Measurements from ENCODE around the gene DDIT4.
"Not testable (repeated sequence)": the region's sequence is repeated elsewhere in the genome, so short reads cannot be mapped to it uniquely, and the experiment has no call there.

Gene DDIT4

GRCh38 chr10:72295330-72295910 is 21.7 kb downstream of the DDIT4 start:
- Histone ChIP-seq H3K4me3 (ENCODE audit: low read length) (no peak overlapping the region), H3K9me3 (ENCODE audit: control insufficient read depth, low read length) (no peaks in the 10 kb centered on the region), H3K4me1 (ENCODE audit: control insufficient read depth, insufficient read depth, low read length) (peaks cover 46% of the 10 kb centered on the region), H3K9ac (ENCODE audit: low read length) (no peak overlapping the region), H3K36me3 (ENCODE audit: control insufficient read depth, insufficient read depth, low read length) (no peaks in the 10 kb centered on the region), H3K27me3 (ENCODE audit: control insufficient read depth, insufficient read depth, low read length) (no peaks in the 10 kb centered on the region)

- not testable (repeated sequence) for H3K36me3 ChIP-seq (ENCODE audit: control insufficient read depth, insufficient read depth, low read length); H3K9me3 ChIP-seq (ENCODE audit: control insufficient read depth, low read length); H3K4me3 ChIP-seq (ENCODE audit: low read length); H3K27me3 ChIP-seq (ENCODE audit: control insufficient read depth, insufficient read depth, low read length)
- H3K9ac ChIP-seq (ENCODE audit: low read length) = peak overlapping the region; percentile 82
- H3K4me1 ChIP-seq (ENCODE audit: control insufficient read depth, insufficient read depth, low read length) = peaks cover 34% of the 10 kb centered on the region
These were observed 23.1 kb downstream of the DDIT4 start for GRCh38 chr10:72296829-72297280.

GRCh38 chr10:72297281-72297804 is 23.6 kb downstream of the DDIT4 start:
- Histone ChIP-seq H3K9ac (ENCODE audit: low read length) (peak overlapping the region; percentile 82), H3K4me3 (ENCODE audit: low read length) (peak overlapping the region; percentile 86), H3K27me3 (ENCODE audit: control insufficient read depth, insufficient read depth, low read length) (no peaks in the 10 kb centered on the region), H3K36me3 (ENCODE audit: control insufficient read depth, insufficient read depth, low read length) (no peaks in the 10 kb centered on the region), H3K9me3 (ENCODE audit: control insufficient read depth, low read length) (no peaks in the 10 kb centered on the region), H3K4me1 (ENCODE audit: control insufficient read depth, insufficient read depth, low read length) (peaks cover 29% of the 10 kb centered on the region)

DNA sequence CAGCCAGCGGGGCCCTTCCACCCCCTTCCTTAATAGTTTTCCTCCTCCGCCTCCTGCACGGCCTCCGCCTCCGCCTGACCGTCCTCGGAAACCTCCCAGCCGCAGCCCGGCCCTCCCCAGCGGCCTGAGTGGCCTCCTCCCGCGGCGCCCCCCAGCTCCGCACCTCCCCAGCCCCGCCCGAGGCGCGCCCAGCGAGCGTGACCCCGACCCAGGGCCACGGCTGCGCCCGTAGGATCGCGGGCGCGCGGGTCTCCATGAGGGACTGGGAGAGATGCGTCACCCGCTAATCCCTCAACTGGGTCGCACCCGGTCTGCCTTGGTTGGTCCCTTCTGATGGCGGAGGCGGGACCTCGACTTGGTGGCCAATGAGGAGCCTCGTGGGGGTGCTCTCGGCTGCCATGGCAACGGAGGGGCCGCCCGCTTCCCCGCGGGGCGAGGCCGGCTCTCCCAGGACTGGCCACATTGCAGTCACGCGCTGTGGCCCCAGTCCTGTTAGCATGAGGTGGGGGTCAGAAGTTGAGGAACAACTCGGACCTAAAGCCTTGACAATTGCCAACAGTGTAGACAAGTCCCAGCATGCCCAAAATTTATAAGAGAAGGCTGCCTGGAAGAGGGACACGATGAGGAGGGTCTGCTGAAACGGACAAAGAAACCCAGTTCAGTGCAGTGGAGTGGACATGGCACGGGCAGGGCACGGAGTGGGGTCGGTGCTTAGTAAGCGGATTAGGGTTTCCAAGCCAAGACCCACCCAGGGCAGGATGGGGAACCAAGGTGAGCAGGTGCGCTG is 24.3 kb downstream of the DDIT4 start:
- Histone ChIP-seq H3K9me3 (ENCODE audit: control insufficient read depth, low read length) (no peaks in the 10 kb centered on the region), H3K27me3 (ENCODE audit: control insufficient read depth, insufficient read depth, low read length) (no peaks in the 10 kb centered on the region), H3K9ac (ENCODE audit: low read length) (peak overlapping the region; percentile 82), H3K4me3 (ENCODE audit: low read length) (peak overlapping the region; percentile 86), H3K36me3 (ENCODE audit: control insufficient read depth, insufficient read depth, low read length) (no peaks in the 10 kb centered on the region), H3K4me1 (ENCODE audit: control insufficient read depth, insufficient read depth, low read length) (peaks cover 23% of the 10 kb centered on the region)

- Histone ChIP-seq H3K4me3 (ENCODE audit: low read length) (no peak overlapping the region), H3K4me1 (ENCODE audit: control insufficient read depth, insufficient read depth, low read length) (peaks cover 14% of the 10 kb centered on the region), H3K27me3 (ENCODE audit: control insufficient read depth, insufficient read depth, low read length) (no peaks in the 10 kb centered on the region), H3K9ac (ENCODE audit: low read length) (peak overlapping the region; percentile 82), H3K36me3 (ENCODE audit: control insufficient read depth, insufficient read depth, low read length) (no peaks in the 10 kb centered on the region), H3K9me3 (ENCODE audit: control insufficient read depth, low read length) (no peaks in the 10 kb centered on the region)
These were observed 25.1 kb downstream of the DDIT4 start for GRCh38 chr10:72298592-72299519.

GRCh38 chr10:72303424-72304128 is 29.9 kb downstream of the DDIT4 start:
- Histone ChIP-seq H3K9ac (ENCODE audit: low read length) (no peak overlapping the region), H3K4me1 (ENCODE audit: control insufficient read depth, insufficient read depth, low read length) (peaks cover 8% of the 10 kb centered on the region), H3K27me3 (ENCODE audit: control insufficient read depth, insufficient read depth, low read length) (no peaks in the 10 kb centered on the region), H3K9me3 (ENCODE audit: control insufficient read depth, low read length) (no peaks in the 10 kb centered on the region), H3K36me3 (ENCODE audit: control insufficient read depth, insufficient read depth, low read length) (no peaks in the 10 kb centered on the region), H3K4me3 (ENCODE audit: low read length) (no peak overlapping the region)

DNA sequence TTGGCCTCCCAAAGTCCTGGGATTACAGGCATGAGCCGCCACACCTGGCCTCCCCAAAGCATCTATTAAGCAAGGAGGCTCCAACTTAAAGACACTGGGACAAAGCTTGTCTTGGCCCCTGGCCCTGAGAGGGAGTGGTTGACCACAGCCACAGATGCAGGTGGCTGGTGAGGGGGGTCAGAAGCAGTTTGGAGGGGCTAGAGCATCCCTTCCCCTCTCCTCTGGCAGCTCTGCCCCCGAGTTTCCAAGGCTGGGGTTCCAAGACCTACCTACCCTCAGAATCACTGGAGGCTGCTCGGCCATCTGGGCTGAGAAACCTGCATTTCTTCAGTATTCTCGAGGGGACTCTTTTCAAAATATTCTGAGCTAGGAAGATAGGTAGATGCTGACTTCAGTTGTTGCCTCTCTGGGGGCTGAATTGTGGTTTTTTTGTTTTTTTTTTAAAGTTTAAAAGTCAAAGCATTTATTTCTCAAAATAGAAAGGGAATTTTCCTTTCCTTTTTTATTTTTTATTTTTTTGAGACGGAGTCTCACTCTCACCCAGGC is 32.6 kb downstream of the DDIT4 start:
- H3K27me3 ChIP-seq (ENCODE audit: control insufficient read depth, insufficient read depth, low read length) = no peaks in the 10 kb centered on the region
- no peak overlapping the region for H3K9ac ChIP-seq (ENCODE audit: low read length)
- H3K9me3 ChIP-seq (ENCODE audit: control insufficient read depth, low read length) = no peaks in the 10 kb centered on the region
- peaks cover 33% of the 10 kb centered on the region for H3K4me1 ChIP-seq (ENCODE audit: control insufficient read depth, insufficient read depth, low read length)
- H3K36me3 ChIP-seq (ENCODE audit: control insufficient read depth, insufficient read depth, low read length) = no peaks in the 10 kb centered on the region
- no peak overlapping the region for H3K4me3 ChIP-seq (ENCODE audit: low read length)

DNA sequence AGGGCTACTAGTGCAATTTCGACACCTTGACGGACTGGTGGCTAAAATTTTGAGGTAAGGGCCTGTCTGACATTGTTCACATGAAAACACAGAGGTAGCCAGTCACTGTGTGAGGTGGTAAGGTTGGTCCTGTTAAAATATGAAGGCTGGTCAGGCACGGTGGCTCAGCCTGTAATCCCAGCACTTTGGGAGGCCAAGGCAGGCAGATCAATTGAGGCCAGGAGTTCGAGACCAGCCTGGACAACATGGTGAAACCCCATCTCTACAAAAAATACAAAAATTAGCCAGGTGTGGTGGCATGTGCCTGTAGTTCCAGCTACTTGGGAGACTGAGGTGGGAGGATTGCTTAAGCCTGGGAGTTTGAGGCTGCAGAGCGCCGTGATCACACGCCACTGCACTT is 34.0 kb downstream of the DDIT4 start:
- not testable (repeated sequence) for H3K4me3 ChIP-seq (ENCODE audit: low read length); H3K9me3 ChIP-seq (ENCODE audit: control insufficient read depth, low read length); H3K36me3 ChIP-seq (ENCODE audit: control insufficient read depth, insufficient read depth, low read length); H3K9ac ChIP-seq (ENCODE audit: low read length); H3K27me3 ChIP-seq (ENCODE audit: control insufficient read depth, insufficient read depth, low read length)
- H3K4me1 ChIP-seq (ENCODE audit: control insufficient read depth, insufficient read depth, low read length) = peaks cover 33% of the 10 kb centered on the region

DNA sequence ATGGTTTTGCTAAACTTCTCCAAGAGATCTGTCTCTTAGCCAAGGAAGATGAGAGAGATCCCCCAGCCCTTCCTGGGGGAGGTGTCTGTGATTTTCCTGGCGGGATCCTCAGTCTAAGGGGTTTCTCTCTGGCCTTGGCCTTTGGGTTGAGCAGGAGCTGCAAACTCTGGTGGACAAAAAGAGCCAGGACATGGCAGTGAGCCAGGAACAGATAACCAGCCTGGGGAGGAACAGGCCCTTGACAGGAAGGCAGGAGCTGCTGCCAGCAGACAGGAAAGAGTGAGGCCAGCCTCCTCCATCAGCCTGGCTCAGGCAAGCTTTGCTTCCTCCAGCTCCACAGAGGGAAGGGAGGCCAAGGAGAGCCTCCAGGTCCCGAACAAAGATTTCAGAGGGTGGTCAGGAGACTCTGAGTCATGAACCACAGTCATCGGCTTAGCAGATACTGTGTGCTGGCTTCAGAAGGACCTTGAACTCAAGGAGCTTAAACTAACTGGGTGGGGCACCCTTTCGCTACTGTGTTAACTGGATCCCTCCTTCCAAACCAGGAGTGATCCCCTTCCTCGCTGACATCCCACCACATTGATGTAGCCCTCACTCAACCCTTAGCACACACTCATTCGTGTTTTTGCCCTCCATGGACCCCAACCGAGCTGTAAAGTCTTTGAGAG is 34.7 kb downstream of the DDIT4 start:
- Histone ChIP-seq H3K4me3 (ENCODE audit: low read length) (no peak overlapping the region), H3K9ac (ENCODE audit: low read length) (peak overlapping the region; percentile 46), H3K9me3 (ENCODE audit: control insufficient read depth, low read length) (no peaks in the 10 kb centered on the region), H3K36me3 (ENCODE audit: control insufficient read depth, insufficient read depth, low read length) (no peaks in the 10 kb centered on the region), H3K4me1 (ENCODE audit: control insufficient read depth, insufficient read depth, low read length) (peaks cover 33% of the 10 kb centered on the region), H3K27me3 (ENCODE audit: control insufficient read depth, insufficient read depth, low read length) (no peaks in the 10 kb centered on the region)

DNA sequence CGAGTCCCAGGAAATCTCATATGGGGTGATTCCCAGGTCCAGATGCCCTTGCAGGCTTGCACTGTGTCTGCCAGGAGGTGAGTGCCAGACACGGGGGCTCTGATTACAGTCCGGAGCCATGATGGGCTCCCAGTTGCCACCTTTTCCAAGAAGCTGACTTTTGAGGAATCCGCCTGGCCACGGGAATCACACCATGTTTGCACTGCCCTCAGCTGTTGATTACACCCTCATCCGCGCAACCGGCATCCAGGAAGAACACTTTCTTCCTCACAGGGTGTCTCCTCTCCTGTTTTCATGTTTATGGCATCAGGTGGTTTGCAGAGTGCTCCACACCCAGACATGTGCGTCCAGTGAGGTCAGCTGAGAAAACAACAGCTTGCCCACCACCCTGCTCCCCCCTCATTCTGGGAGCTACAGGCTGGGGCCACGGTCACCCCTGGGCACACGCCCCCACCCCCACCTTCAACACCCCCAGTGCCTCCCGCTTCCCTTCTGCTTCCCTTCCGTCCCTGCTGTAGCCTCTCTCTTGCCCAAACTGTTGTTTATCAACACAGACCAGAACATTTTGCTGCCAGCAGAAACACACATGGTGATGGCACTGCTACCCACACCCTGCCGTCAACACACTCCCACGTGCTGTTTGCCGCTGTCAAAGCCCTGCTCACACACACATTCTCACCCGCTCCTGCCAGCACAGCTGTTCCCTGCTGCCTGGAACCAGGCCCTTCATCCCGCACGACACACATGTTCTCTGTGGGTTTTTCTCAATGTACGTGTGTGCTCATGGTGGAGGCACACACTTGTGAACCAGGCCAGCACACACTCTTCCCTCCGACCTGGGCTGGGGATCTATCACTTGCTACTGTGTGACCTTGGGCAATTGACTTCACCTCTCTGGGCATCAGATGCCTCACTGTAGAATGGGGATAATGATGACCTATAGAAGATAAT is 35.8 kb downstream of the DDIT4 start:
- H3K27me3 ChIP-seq (ENCODE audit: control insufficient read depth, insufficient read depth, low read length) = no peaks in the 10 kb centered on the region
- peak overlapping the region; percentile 45 for H3K9ac ChIP-seq (ENCODE audit: low read length)
- no peak overlapping the region for H3K4me3 ChIP-seq (ENCODE audit: low read length)
- no peaks in the 10 kb centered on the region for H3K36me3 ChIP-seq (ENCODE audit: control insufficient read depth, insufficient read depth, low read length)
- peaks cover 33% of the 10 kb centered on the region for H3K4me1 ChIP-seq (ENCODE audit: control insufficient read depth, insufficient read depth, low read length)
- no peaks in the 10 kb centered on the region for H3K9me3 ChIP-seq (ENCODE audit: control insufficient read depth, low read length)
